ENCODE data around the gene ADAMTS1. TPM values are rescaled to one million over a fixed set of nuclear protein-coding genes. Genes with fewer than 3 reads are reported as not detected.

ADAMTS1 gene
- total and polyA plus RNA-seq, 2 donors from 2014 or later: 16.0 to 343 TPM

DNA sequence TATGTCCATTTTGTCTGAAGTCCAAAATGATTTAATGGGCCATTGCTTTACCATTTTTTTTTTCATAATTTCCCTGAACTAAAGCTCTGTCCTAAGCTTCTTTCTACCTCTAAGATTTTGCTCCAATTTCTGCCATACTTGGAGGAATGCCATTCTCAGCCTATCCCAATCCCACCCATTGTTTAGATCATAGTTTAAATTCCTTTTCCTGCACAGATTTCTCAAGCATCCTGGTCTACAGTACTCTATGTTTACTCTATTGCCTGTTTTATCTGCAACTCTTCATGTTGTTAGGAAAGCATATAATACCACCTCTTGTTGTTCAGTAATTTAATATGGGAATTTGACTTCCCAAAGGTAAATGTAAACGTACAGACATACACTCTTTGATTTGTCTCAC is 30.8 kb downstream of the ADAMTS1 start:
- no peaks in the 10 kb centered on the region for H3K4me1 ChIP-seq (ENCODE audit: control insufficient read depth in 2 of 3, insufficient read depth in 2 of 3, low read depth in 1 of 3, low read length in 3 of 3)
- TF ChIP-seq, protein P1, sequence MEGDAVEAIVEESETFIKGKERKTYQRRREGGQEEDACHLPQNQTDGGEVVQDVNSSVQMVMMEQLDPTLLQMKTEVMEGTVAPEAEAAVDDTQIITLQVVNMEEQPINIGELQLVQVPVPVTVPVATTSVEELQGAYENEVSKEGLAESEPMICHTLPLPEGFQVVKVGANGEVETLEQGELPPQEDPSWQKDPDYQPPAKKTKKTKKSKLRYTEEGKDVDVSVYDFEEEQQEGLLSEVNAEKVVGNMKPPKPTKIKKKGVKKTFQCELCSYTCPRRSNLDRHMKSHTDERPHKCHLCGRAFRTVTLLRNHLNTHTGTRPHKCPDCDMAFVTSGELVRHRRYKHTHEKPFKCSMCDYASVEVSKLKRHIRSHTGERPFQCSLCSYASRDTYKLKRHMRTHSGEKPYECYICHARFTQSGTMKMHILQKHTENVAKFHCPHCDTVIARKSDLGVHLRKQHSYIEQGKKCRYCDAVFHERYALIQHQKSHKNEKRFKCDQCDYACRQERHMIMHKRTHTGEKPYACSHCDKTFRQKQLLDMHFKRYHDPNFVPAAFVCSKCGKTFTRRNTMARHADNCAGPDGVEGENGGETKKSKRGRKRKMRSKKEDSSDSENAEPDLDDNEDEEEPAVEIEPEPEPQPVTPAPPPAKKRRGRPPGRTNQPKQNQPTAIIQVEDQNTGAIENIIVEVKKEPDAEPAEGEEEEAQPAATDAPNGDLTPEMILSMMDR (IDR thresholded peaks at IDR 0.05; ENCODE audit: borderline replicate concordance, extremely low read depth, insufficient read depth): no peak
- H3K9ac ChIP-seq (ENCODE audit: low read length in 3 of 3): no peak overlapping the region
- DNase-seq (no peak), FAIRE-seq (no peak)
- H3K36me3 ChIP-seq (ENCODE audit: control insufficient read depth in 2 of 3, insufficient read depth in 3 of 3, low read length in 3 of 3): no peaks in the 10 kb centered on the region
- no peaks in the 10 kb centered on the region for H3K9me3 ChIP-seq (ENCODE audit: control insufficient read depth in 2 of 3, insufficient read depth in 1 of 3, low read length in 3 of 3)
- no peak overlapping the region for H3K4me3 ChIP-seq (ENCODE audit: low read length in 3 of 3)
- intact Hi-C loops (cut with DNase I): no loop called here
- H3K27me3 ChIP-seq (ENCODE audit: control insufficient read depth, insufficient read depth, low read length): no peaks in the 10 kb centered on the region
- H3K27ac ChIP-seq (ENCODE audit: low read depth in 2 of 2, low read length in 2 of 2): no peak overlapping the region

DNA sequence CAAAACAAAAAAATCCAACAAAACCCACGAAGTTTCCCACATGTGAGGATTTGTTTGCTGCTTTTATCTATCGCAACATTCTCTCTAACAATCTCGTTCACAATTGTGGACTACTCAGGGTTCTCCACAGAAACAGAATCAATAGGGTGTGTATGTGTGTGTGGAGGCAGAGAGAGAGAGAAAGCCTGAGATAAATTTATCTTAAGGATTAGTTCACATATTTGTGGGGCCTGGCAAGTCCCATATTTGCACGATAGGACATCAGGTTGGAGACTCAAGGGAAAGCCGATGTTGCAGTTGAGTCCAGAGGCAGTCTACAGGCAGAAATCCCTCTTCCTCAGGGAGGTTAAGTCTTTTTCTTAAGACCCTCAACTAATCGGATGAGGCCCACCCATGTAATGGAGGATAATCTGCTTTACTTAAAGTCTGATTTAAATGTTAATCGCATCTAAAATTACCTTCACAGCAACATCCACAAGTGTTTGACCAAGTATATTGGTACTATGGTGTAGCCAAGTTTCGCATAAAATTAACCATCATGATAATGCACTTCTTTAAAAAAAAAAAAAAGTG is 31.7 kb downstream of the ADAMTS1 start:
- H3K27me3 ChIP-seq (ENCODE audit: control insufficient read depth, insufficient read depth, low read length): no peaks in the 10 kb centered on the region
- H3K9me3 ChIP-seq (ENCODE audit: control insufficient read depth in 2 of 3, insufficient read depth in 1 of 3, low read length in 3 of 3): no peaks in the 10 kb centered on the region
- DNase-seq: no peak
- no peaks in the 10 kb centered on the region for H3K36me3 ChIP-seq (ENCODE audit: control insufficient read depth in 2 of 3, insufficient read depth in 3 of 3, low read length in 3 of 3)
- H3K4me1 ChIP-seq (ENCODE audit: control insufficient read depth in 2 of 3, insufficient read depth in 2 of 3, low read depth in 1 of 3, low read length in 3 of 3): no peaks in the 10 kb centered on the region
- no peak overlapping the region for H3K27ac ChIP-seq (ENCODE audit: low read depth in 2 of 2, low read length in 2 of 2)
- H3K4me3 ChIP-seq (ENCODE audit: low read length in 3 of 3): no peak overlapping the region
- TF ChIP-seq, protein P1 (IDR thresholded peaks at IDR 0.05; ENCODE audit: borderline replicate concordance, extremely low read depth, insufficient read depth): no peak
- FAIRE-seq: no peak
- intact Hi-C loops (cut with DNase I): no loop called here
- H3K9ac ChIP-seq (ENCODE audit: low read length in 3 of 3): no peak overlapping the region

DNA sequence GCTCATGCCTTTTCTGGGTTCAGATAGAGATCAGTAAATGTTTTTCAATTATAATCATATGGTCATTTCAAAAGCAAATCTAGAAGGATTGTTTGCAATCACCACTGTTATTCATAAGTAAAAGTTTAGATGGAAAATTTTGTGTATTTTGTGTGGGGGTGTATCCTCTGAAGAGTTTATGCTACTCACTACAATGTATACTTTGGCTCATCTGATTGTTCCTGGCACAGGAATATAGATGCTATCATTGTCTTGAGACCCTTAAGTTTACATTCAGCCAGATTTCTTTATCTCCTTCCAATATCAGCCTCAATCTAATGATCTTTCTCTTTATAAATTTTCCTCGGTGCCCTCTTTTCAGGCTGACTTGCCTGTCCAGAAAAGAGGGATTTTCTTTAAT is 33.0 kb downstream of the ADAMTS1 start:
- intact Hi-C loops (cut with DNase I): no loop called here
- no peaks in the 10 kb centered on the region for H3K9me3 ChIP-seq (ENCODE audit: control insufficient read depth in 2 of 3, insufficient read depth in 1 of 3, low read length in 3 of 3)
- H3K27me3 ChIP-seq (ENCODE audit: control insufficient read depth, insufficient read depth, low read length): no peaks in the 10 kb centered on the region
- H3K9ac ChIP-seq (ENCODE audit: low read length in 3 of 3): no peak overlapping the region
- no peak overlapping the region for H3K4me3 ChIP-seq (ENCODE audit: low read length in 3 of 3)
- no peaks in the 10 kb centered on the region for H3K4me1 ChIP-seq (ENCODE audit: control insufficient read depth in 2 of 3, insufficient read depth in 2 of 3, low read depth in 1 of 3, low read length in 3 of 3)
- TF ChIP-seq, protein P1 (IDR thresholded peaks at IDR 0.05; ENCODE audit: borderline replicate concordance, extremely low read depth, insufficient read depth): no peak
- no peak overlapping the region for H3K27ac ChIP-seq (ENCODE audit: low read depth in 2 of 2, low read length in 2 of 2)
- DNase-seq (no peak), FAIRE-seq (no peak)
- no peaks in the 10 kb centered on the region for H3K36me3 ChIP-seq (ENCODE audit: control insufficient read depth in 2 of 3, insufficient read depth in 3 of 3, low read length in 3 of 3)

DNA sequence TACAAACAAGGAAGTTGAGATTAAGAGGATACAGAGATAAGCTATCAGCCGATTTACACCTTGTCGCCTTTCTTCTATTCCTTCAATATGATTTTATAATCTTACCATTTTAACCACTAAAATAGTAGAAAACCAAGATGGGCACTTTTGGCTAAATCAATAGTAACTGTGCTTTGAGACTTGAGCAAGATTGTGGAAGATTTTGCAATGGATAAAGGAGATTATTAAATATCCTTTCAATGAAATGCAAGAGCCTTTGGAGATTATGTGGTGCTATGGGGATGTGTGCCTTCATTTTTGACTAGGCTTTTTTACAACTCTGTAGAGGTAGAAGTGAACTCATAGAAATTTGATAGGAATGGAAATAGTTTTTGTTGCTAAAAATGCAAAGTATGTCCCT is 33.7 kb downstream of the ADAMTS1 start:
- no peak for DNase-seq
- no peak overlapping the region for H3K9ac ChIP-seq (ENCODE audit: low read length in 3 of 3)
- no peaks in the 10 kb centered on the region for H3K36me3 ChIP-seq (ENCODE audit: control insufficient read depth in 2 of 3, insufficient read depth in 3 of 3, low read length in 3 of 3)
- no peaks in the 10 kb centered on the region for H3K27me3 ChIP-seq (ENCODE audit: control insufficient read depth, insufficient read depth, low read length)
- intact Hi-C loops (cut with DNase I): no loop called here
- H3K4me1 ChIP-seq (ENCODE audit: control insufficient read depth in 2 of 3, insufficient read depth in 2 of 3, low read depth in 1 of 3, low read length in 3 of 3): no peaks in the 10 kb centered on the region
- no peak for FAIRE-seq
- H3K9me3 ChIP-seq (ENCODE audit: control insufficient read depth in 2 of 3, insufficient read depth in 1 of 3, low read length in 3 of 3): no peaks in the 10 kb centered on the region
- no peak overlapping the region for H3K27ac ChIP-seq (ENCODE audit: low read depth in 2 of 2, low read length in 2 of 2)
- H3K4me3 ChIP-seq (ENCODE audit: low read length in 3 of 3): no peak overlapping the region
- TF ChIP-seq, protein P1 (IDR thresholded peaks at IDR 0.05; ENCODE audit: borderline replicate concordance, extremely low read depth, insufficient read depth): no peak

Measured in kidney (tissue), 14 donors.